HG02678 (cell line): ENCODE results near the gene C2orf69.

Experiments used
- ATAC-seq: cut with Tn5 transposase; IDR thresholded peaks from one replicate; pipeline ENCODE4 v1.9.1; 2021; ENCODE audit warnings: mild to moderate bottlenecking, moderate library complexity; ENCODE audit not compliant: unreplicated experiment

C2orf69 gene

DNA sequence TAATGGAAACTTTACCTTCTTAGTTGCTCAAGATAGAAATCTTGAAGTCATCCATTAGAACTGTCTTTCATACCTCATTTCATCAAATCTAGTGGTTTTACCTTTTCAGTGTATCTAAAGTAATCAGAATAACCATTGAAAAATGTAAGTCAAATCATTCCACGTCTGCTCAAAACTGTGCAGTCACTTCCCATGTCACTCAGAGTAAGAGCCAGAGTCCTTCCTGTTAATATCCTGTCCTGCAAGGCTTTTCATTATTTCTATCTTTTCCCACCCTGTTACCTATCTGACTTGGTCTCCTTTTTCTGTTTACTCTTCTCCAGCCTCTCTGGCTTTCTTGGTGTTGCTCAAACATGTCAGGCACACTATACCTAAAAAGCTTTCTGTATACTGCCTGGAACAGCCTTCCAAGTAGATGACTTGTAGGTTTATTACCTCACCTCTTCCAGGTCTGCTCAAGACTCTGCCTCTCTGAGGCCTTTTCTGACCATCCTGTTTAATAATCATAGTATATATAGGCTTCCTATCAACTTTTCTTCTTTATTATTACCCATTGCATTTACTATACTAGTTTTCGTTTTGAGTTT is 3.4 kb downstream of the C2orf69 start:
- ATAC-seq: no peak

DNA sequence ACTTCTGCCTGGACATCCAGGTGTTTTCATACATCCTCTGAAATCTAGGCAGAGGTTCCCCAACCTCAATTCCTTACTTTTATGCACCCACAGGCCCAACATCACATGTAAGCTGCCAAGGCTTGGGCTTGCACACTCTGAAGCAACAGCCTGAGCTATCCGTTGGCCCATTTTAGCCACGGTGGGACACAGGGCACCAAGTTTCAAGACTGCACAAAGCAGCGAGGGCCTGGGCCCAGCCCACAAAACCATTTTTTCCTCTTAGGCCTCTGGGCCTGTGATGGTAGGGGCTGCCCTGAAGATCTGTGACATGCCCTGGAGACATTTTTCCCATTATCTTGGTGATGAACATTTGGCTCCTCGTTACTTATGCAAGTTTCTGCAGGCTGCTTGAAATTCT is 5.9 kb downstream of the C2orf69 start:
- no peak for ATAC-seq

DNA sequence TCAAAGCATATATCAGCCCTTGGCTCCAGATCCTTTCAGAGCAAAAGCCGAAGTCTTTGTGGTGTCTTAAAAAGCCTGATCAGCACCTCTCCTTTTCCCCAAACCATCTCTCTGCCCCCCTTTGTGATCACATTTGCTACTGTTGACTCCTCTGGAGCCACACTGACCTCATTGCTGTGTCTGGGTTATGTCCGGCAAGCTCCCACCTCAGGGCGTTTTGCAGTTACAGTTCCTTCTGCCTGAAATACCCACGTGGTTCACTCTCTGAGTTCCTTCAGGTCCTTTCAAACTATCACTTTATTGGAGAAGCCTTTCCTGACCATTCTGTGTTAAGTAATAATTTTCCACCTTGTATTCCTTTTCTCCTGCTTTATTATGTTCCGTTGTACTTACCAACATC is 11.8 kb downstream of the C2orf69 start:
- no peak for ATAC-seq

DNA sequence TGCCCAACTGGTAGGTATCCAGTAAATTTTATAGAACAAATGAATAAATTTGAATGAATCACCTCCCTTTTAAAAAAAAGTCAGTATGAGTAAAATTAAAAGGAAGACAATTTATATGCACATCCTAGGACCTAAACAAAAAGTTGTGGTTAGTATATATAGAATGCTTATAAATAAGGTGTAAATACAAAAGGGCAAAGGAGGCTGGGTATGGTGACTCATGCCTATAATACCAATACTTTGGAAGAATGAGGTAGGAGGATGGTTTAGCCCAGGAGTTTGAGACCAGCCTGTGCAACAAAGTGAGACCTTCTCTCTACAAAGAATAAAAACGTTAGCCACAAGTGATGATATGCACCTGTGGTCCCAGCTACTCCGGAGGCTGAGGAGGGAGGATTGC is 12.8 kb downstream of the C2orf69 start:
- no peak for ATAC-seq

DNA sequence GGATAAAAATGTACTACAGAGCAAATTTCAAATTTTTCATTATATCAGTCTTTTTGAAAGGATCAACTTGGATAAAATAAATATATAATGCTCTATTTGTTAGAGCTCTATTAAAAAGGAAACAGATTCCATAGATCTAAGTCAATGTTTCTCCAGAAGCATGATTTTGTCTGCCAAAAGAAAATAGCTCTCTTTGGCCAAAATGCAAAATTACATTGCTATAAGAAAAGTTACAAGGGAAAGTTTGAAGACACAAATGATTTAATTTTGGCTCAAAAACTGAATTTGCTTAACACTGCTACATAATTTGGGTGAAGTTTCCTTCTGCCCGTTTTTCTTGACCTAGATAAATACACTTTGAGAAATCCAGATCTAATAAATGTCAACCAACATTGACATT is 15.7 kb downstream of the C2orf69 start:
- no peak for ATAC-seq

DNA sequence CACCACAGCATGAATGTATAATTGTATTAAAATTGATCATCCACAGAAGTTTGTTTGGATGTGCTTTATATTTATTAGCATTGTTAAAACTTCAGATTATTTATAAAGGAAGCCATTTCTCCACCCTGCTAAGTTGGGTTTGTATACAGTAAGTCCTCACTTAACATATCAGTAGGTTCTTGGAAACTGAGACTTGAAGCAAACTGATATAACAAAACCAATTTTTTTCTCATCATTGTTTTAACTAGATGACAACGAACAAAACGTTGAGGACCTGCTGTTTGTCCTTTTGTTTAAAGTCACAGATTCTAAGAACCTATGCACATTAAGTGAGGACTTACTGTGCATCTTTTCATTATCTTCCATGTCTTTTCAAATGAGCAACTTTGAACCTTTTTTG is 17.1 kb downstream of the C2orf69 start:
- ATAC-seq: no peak

DNA sequence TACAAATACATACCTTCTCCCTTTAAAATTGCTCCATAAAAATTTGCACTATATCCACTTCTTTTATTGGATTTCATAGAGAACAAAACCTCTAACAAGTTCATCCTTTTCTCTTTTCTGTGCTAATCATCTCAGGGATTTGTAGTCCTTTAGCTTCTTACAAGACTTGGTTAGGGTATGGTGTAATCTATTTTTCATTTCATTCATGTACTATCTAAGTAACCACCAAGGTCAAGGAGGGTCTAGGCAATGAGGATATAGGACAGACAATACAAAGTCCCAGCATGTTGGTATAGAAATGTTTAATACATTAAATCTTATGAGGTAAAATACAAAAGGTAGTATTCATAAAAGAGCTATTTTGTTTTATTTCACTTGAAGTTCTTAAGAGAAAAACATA is 17.5 kb downstream of the C2orf69 start:
- ATAC-seq: no peak

DNA sequence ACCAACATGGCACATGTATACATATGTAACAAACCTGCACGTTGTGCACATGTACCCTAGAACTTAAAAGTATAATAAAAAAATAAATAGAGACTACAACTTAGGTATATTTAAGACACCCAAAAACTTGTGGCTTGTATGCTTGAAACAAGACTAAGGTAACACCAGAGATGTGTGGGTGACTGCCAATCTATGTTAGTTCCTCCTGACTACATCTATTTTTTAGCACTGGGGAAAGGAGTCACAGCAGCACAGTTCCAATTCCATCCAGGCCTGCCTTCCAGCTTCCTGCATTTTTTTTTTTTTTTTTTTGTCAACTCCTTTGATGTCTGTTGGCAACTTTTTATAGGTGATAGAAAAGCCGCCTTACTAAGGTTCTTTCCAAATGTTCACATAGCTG is 18.2 kb downstream of the C2orf69 start:
- no peak for ATAC-seq

DNA sequence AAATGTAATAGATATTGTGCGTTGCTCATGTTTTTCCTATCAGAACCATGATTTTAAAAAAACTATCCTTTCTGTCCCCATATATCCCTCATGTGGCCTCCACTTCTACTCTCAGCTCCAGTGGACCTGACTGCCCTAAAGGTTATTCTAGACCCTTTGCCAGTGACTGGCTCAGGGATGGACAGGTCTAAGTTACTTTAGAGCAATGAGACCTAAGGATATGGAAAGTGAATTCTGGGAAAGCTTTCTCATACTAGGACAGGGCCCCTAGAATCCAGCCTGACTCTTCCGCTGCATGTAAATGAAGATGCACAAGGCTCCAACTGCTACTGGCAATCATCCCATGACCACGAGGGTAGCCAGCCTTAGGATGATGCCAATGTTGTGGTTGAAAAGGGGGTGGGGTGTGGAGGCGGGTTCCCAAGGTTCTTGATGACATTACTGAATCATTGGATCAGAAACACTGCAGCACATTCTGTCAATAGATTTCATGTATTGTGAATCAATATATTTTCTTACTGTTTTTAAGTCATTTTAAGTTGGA is 21.3 kb downstream of the C2orf69 start:
- ATAC-seq: no peak

DNA sequence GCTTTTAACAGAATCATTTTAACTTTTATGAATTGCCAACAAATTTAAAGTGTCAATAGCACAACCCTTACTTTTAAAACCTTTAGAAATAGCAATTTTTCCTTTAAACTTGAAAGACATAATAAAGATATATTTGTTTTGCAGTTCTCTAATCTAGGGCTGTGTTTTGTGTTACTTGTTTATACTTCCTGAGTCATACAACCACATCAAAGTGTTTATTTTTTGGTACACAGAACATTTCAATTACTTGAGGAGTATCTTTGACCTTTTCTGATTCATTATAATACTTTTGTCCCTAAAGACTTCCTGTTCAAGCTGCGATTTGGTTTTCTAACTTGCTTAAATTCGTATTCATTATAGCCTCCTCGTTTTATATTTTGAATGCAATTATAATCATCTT is 22.4 kb downstream of the C2orf69 start:
- ATAC-seq: no peak

DNA sequence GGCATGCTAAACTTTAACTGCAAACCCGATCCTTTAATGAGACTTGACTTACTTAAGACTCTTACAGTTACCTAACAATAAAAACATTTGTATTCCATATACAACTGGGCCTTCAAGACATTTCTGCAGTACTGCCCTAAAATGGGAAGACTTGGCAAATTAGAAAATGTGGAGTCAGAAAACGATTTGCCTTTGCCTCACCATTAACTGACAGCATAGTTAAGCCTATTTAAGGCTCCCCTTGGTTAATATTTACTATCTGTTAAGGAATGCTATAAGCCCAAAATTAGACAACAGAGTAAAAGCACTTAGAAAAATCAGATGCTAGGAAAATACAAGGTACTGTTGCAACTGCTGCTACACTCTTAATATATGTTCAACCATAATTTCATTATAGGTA is 25.5 kb downstream of the C2orf69 start:
- no peak for ATAC-seq

DNA sequence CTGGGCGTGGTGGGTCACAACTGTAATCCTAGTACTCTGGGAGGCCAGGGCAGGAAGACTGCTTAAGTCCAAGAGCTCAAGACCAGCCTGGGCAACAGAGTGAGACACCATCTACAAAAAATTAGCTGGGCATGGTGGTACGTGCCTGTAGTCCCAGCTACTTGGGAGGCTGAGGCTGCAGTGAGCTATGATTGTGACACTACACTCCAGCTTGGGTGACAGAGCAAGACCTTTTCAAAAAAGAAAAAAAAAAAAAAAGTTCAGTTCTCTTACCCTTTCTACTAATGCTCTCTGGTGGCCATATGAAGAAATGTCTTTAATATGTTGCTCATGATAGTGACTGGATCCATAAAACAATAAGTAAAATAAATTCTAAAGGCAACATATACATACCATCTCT is 29.3 kb downstream of the C2orf69 start:
- no peak for ATAC-seq

DNA sequence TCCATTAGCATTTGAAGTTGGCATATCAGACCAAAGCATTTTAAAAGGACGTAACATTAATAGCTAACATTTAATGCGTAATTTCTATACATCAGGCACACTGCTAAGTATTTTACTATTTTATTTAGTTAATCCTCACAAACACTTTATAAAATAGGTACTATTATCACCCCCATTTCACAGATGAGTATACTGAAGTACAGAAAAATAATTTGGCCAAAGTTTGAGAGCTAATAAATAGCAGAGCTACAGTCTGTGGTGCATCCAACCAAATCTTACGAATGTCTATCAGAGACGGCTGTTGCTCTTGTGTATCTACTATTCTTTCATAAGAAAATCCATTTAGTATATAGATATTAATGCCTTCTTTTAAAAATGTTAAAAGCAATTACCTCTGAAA is 32.3 kb downstream of the C2orf69 start:
- no peak for ATAC-seq

DNA sequence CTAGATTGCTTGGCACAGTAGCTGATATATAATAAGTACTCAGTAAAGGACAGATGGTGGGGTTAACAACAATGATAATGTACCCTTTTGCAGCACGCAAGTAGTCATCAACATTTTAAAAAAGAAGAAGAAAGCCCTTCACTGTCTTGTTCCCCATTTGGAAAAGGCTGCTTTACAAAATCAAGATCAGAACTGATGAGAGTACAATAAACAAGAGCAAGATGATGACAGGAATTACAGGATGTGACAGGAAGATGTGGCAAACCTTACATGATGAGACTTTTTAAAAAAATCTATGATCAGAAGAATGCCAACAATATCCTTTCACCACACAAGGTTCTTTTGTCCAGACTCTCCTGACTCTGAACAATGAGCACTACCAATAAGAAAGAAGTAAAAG is 35.1 kb downstream of the C2orf69 start:
- no peak for ATAC-seq

DNA sequence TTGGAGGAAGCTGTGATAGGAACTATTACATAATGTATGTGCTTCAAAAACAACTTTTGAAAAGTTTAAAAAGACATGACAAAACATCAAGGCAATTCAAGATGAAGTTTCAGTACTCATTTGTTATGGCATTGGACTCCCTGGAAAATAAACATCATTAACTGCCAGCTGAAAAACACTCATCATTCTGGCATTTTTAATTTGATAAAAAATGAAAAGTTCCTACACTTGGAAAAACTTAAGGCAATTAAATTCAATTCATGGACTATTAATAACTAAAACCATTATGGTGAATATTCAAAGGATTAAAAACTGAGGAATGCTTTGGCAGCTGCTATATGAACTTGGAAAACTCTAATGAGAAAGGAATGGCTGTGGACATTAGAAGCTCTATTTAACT is 35.7 kb downstream of the C2orf69 start:
- no peak for ATAC-seq

DNA sequence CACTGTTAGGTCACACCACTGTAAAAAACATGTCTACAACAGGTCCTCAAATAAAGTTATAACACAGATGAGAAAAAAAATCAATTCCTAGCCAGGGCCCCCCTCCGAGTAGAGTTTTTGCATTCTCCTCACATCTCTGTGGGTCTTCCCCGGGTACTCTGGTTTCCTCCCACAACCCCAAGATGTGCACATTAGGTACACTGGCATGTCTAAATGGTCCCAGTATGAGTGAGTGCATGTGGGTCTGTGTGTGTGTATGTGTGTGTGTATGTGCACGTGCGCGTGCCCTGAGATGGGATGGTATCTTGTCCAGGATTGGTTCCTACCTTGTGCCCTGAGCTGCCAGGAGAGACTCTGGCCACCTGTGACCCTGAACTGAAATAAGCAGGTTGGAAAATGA is 39.3 kb downstream of the C2orf69 start:
- no peak for ATAC-seq

DNA sequence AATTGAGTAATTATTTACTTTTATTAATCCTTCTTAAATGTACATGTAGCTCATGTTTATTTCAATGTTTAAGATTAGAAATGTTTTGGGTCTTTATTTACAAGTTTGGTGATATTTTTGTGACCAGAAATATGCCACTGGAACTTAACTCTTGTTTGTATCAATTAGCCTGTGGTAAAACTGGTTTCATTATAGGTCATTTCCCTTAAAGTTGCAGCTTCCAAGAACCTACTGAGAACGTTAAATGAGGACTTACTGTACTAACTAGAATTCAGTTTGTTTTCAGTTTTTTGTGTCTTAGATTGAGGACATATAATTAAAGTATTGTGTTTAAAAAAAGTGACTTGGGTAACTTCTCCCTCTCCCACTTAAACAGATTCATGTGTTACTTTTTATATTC is 39.9 kb downstream of the C2orf69 start:
- no peak for ATAC-seq

DNA sequence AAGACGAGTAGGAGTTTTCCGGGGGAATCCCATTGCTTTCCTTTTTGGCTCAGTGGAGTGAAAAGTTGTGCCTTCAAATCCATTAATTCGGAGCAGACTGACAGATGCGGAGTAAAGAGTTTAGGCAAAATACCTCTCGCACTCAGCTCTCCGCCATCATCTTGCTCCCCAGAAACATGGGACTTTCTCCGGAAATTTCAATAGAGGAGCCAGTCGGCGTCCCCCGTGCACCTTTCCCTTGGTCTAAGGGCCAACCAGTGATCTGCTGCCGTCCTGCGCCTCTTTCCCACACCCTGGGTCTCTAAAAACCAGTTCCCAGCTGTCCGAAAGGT is 43.9 kb downstream of the C2orf69 start:
- peak; percentile 43 for ATAC-seq

DNA sequence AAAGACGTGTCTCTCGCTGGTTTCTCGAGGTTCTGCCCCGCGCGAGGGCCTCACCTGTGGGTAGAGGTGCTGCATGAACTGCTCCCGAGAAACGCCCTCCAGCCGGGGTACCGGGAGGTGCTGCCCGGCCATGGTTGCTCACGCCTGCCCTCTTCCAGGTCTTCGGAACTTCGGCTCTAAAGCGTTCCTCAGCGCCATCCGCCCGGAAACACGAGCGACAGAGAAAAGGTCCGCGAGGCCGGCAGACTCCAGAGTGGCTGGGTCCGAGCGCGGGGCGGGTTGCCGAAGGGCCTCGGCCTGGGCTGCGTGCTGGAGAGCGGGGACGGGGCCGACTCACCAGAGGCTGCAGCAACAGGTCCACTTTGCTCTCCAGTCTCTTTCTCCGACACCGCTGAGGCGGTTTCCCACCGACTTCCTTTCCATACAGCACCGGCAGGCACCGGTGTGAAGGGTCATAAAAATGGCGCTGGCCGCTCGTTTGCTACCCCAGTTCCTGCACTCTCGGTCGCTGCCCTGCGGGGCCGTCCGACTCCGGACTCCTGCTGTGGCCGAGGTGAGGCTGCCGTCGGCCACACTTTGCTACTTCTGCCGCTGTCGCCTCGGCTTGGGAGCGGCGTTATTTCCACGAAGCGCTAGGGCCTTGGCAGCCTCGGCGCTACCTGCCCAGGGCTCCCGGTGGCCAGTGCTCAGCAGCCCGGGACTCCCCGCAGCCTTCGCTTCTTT is 44.4 kb downstream of the C2orf69 start, which contains the start of the genes MAIP1 and TYW5:
TSS of gene MAIP1 (plus strand) at position 244 of the 723 bp plus-strand sequence. CDS start at position 461, 217 bp downstream.
TSS of gene TYW5 (minus strand) at position 153 of the 723 bp plus-strand sequence. CDS start at position 132, 21 bp downstream.
- peak; percentile 86 for ATAC-seq

DNA sequence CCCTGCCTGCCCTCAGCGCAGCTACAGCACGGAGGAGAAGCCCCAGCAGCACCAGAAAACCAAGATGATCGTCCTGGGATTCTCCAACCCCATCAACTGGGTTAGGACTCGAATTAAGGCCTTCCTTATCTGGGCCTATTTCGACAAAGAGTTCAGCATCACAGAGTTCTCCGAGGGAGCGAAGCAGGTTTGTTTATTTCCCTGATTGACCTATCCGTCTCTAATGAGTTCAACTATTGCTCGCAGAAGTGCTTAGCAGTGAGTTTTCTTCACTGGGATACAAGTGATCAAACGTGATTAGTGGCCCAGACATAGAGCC is 44.9 kb downstream of the C2orf69 start:
- no peak for ATAC-seq

DNA sequence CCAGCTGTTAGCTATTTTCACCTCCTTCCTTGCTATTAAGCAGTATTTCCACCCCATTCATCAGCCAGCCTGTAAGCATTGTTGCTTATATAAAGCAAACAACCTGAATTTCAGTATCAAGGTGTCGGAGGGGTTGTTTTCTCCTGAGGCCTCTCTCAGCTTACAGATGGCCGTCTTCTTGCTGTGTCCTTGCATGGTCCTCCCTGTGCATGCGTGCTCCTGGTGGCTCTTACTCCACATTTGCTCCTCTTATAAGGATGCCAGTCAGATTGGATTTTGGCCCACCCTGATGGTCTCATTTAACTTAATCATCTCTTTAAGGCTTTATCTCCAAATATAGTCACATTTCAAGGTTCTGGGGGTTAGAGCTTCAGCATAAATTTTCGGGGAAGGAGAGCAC is 46.9 kb downstream of the C2orf69 start:
- ATAC-seq: no peak

DNA sequence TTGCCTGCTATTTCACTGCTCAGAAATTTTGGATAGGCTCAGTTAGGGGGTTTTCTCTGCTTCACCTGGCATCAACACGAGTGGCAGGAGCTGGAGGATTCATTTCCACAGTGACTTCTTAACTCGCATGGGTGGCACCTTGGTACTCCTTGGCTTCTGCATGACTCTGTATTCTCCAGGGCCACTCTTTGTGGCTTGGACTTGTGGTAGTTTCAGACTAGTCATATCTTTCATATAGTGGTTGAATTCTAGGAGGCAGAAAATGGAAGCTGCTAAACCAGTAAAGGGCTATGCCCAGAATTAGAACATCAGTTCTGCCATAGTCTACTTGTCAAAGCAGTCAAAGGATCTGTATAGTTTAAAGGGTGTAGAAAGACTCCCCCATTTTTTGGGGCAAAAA is 51.1 kb downstream of the C2orf69 start:
- ATAC-seq: peak; percentile 66

DNA sequence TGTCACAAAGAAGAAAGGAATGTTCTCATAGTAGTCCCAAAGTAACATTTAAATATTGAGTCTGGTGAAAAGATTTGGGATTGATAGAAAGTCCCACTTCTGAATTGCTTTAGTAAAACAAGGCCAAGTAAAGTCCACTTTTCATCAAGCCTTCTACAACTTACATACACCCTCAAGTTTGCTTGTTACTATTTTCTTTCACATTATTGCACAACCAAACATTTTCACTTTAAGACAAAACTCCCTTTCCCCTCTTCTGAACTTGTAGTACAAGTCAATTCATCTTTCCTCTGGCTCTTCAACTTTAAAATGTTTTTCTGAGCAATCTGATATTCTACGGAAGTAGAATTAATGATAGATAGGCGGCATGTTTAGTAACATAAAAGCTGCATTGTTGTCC is 55.3 kb downstream of the C2orf69 start:
- ATAC-seq: no peak
